SK-N-SH treated with all-trans-retinoic acid at 6 μM for 48 hours (cell line): ENCODE results near the gene THSD4.

Experiments used
- ARNTL ChIP-seq: fragments of 450-650 bp; formaldehyde crosslinking; IDR thresholded peaks from 2 replicates; pipeline ENCODE4 v1.5.0; 2020; ENCODE audit warnings: low read depth, mild to moderate bottlenecking, moderate library complexity, borderline replicate concordance
- BACH2 ChIP-seq: fragments of 250-450 bp; sonication (Bioruptor Pico); IDR thresholded peaks from 2 replicates; pipeline ENCODE4 v1.9.0; 2021; ENCODE audit warnings: mild to moderate bottlenecking, borderline replicate concordance
- CSDC2 ChIP-seq: fragments of 250-450 bp; sonication (Bioruptor Pico); IDR thresholded peaks from 2 replicates; pipeline ENCODE4 v1.5.0; 2020; ENCODE audit warnings: mild to moderate bottlenecking, moderate library complexity
- ISL1 ChIP-seq: fragments of 250-450 bp; sonication (Bioruptor Pico); IDR thresholded peaks from 2 replicates; pipeline ENCODE4 v2.1.2; 2022; ENCODE audit warnings: mild to moderate bottlenecking, moderate library complexity
- TCF4 ChIP-seq: fragments of 250-450 bp; sonication (Bioruptor Pico); IDR thresholded peaks from 2 replicates; pipeline ENCODE4 v1.8.0; 2021; ENCODE audit warnings: mild to moderate bottlenecking, moderate library complexity, borderline replicate concordance
- TOX ChIP-seq: fragments of 250-450 bp; sonication (Bioruptor Pico); IDR thresholded peaks from 2 replicates; pipeline ENCODE4 v1.8.0; 2021; ENCODE audit warnings: mild to moderate bottlenecking, moderate library complexity, borderline replicate concordance
- ZFP3 ChIP-seq: fragments of 250-450 bp; sonication (Bioruptor Pico); IDR thresholded peaks from 2 replicates; pipeline ENCODE4 v1.5.0; 2020; ENCODE audit warnings: mild to moderate bottlenecking, moderate library complexity
- ZFP30 ChIP-seq: fragments of 450-650 bp; formaldehyde crosslinking; IDR thresholded peaks from 2 replicates; pipeline ENCODE4 v1.5.0; 2022; ENCODE audit warnings: mild to moderate bottlenecking, moderate library complexity
- ZNF565 ChIP-seq: fragments of 450-650 bp; formaldehyde crosslinking; conservative IDR thresholded peaks from 2 replicates; pipeline ENCODE4 v1.5.0; 2020; ENCODE audit warnings: low read depth, mild to moderate bottlenecking, moderate library complexity
- TF ChIP-seq, protein P1 (sequence below): fragments of 250-450 bp; sonication (Bioruptor Pico); IDR thresholded peaks from 2 replicates; pipeline ENCODE4 v1.8.0; 2020; ENCODE audit warnings: mild to moderate bottlenecking, moderate library complexity, borderline replicate concordance
- TF ChIP-seq, protein P2 (sequence below): fragments of 250-450 bp; sonication (Bioruptor Pico); IDR thresholded peaks from 2 replicates; pipeline ENCODE4 v1.5.0; 2020; ENCODE audit warnings: mild to moderate bottlenecking, moderate library complexity
- TF ChIP-seq, protein P3 (sequence below): fragments of 250-450 bp; sonication (Bioruptor Pico); IDR thresholded peaks from 2 replicates; pipeline ENCODE4 v1.5.1; 2020; ENCODE audit warnings: low read depth, mild to moderate bottlenecking, moderate library complexity
- TF ChIP-seq, protein P4 (sequence below): fragments of 250-450 bp; sonication (Bioruptor Pico); IDR thresholded peaks from 2 replicates; pipeline ENCODE4 v1.8.0; 2021; ENCODE audit warnings: low read depth, mild to moderate bottlenecking, moderate library complexity, borderline replicate concordance

DNA sequence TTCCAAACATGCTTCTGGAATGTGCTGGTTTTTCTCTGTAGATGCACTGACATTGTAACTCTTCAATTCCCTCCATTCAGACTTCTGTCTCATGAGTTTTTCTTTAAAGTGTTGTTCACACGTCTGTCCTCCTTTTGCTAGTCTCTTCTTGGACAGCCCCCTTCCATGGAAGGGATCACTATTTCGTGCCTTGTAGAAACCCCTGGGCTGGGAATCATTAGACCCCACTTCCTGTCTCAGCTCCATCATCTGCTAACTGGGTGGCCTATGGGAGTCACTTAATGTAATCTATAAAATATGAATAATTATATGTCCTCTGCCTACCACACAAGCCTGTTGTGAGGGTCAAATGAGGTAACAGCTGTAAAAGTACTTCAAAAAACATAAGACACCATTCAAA lies 110.6 kb downstream of the THSD4 start:
- TF ChIP-seq ZFP3 (CRISPR knock-in tag), result no peak
- TF ChIP-seq, protein P1, sequence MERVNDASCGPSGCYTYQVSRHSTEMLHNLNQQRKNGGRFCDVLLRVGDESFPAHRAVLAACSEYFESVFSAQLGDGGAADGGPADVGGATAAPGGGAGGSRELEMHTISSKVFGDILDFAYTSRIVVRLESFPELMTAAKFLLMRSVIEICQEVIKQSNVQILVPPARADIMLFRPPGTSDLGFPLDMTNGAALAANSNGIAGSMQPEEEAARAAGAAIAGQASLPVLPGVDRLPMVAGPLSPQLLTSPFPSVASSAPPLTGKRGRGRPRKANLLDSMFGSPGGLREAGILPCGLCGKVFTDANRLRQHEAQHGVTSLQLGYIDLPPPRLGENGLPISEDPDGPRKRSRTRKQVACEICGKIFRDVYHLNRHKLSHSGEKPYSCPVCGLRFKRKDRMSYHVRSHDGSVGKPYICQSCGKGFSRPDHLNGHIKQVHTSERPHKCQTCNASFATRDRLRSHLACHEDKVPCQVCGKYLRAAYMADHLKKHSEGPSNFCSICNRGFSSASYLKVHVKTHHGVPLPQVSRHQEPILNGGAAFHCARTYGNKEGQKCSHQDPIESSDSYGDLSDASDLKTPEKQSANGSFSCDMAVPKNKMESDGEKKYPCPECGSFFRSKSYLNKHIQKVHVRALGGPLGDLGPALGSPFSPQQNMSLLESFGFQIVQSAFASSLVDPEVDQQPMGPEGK (CRISPR knock-in tag), result no peak
- no peak for TF ChIP-seq ZFP30 (CRISPR knock-in tag)
- TF ChIP-seq ISL1 (CRISPR knock-in tag), result no peak
- TF ChIP-seq TOX, result no peak
- no peak for TF ChIP-seq CSDC2
- no peak for TF ChIP-seq TCF4 (CRISPR knock-in tag)
- TF ChIP-seq, protein P2, sequence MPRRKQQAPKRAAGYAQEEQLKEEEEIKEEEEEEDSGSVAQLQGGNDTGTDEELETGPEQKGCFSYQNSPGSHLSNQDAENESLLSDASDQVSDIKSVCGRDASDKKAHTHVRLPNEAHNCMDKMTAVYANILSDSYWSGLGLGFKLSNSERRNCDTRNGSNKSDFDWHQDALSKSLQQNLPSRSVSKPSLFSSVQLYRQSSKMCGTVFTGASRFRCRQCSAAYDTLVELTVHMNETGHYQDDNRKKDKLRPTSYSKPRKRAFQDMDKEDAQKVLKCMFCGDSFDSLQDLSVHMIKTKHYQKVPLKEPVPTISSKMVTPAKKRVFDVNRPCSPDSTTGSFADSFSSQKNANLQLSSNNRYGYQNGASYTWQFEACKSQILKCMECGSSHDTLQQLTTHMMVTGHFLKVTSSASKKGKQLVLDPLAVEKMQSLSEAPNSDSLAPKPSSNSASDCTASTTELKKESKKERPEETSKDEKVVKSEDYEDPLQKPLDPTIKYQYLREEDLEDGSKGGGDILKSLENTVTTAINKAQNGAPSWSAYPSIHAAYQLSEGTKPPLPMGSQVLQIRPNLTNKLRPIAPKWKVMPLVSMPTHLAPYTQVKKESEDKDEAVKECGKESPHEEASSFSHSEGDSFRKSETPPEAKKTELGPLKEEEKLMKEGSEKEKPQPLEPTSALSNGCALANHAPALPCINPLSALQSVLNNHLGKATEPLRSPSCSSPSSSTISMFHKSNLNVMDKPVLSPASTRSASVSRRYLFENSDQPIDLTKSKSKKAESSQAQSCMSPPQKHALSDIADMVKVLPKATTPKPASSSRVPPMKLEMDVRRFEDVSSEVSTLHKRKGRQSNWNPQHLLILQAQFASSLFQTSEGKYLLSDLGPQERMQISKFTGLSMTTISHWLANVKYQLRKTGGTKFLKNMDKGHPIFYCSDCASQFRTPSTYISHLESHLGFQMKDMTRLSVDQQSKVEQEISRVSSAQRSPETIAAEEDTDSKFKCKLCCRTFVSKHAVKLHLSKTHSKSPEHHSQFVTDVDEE, result no peak
- TF ChIP-seq ZNF565 (CRISPR knock-in tag), result no peak
- TF ChIP-seq, protein P3, sequence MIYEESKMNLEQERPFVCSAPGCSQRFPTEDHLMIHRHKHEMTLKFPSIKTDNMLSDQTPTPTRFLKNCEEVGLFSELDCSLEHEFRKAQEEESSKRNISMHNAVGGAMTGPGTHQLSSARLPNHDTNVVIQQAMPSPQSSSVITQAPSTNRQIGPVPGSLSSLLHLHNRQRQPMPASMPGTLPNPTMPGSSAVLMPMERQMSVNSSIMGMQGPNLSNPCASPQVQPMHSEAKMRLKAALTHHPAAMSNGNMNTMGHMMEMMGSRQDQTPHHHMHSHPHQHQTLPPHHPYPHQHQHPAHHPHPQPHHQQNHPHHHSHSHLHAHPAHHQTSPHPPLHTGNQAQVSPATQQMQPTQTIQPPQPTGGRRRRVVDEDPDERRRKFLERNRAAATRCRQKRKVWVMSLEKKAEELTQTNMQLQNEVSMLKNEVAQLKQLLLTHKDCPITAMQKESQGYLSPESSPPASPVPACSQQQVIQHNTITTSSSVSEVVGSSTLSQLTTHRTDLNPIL (CRISPR knock-in tag), result no peak
- TF ChIP-seq, protein P4, sequence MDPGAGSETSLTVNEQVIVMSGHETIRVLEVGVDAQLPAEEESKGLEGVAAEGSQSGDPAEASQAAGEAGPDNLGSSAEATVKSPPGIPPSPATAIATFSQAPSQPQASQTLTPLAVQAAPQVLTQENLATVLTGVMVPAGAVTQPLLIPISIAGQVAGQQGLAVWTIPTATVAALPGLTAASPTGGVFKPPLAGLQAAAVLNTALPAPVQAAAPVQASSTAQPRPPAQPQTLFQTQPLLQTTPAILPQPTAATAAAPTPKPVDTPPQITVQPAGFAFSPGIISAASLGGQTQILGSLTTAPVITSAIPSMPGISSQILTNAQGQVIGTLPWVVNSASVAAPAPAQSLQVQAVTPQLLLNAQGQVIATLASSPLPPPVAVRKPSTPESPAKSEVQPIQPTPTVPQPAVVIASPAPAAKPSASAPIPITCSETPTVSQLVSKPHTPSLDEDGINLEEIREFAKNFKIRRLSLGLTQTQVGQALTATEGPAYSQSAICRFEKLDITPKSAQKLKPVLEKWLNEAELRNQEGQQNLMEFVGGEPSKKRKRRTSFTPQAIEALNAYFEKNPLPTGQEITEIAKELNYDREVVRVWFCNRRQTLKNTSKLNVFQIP (CRISPR knock-in tag), result no peak
- no peak for TF ChIP-seq ARNTL (CRISPR knock-in tag)
- TF ChIP-seq BACH2, result no peak
